Thymus (tissue), 11 donors: Measurements from ENCODE around the gene KCNT1. TPM values are rescaled to one million over a fixed set of nuclear protein-coding genes. Genes with fewer than 3 reads are reported as not detected.

Experiments
- DNase-seq, 9 donors: peaks; one replicate each; pipeline ENCODE4 v3.0.0-alpha.2; 2013; ENCODE audit warnings: low spot score in 9 of 9, low read depth in 6 of 9, missing footprints in 1 of 9
- H3K27ac ChIP-seq, 2 donors: one replicate each; pipeline ENCODE4 v1.5.1; 2013; ENCODE audit warnings: control low read depth in 1 of 2, low read depth in 1 of 2, low read length in 1 of 2, mild to moderate bottlenecking in 1 of 2, moderate library complexity in 1 of 2
- H3K27me3 ChIP-seq, 2 donors: one replicate each; pipeline ENCODE4 v1.5.1; 2013; ENCODE audit warnings: low read length in 1 of 2; ENCODE audit not compliant: control insufficient read depth in 2 of 2, insufficient read depth in 1 of 2
- H3K36me3 ChIP-seq, 2 donors: one replicate each; pipeline ENCODE4 v1.5.1; 2013; ENCODE audit warnings: low read length in 1 of 2, mild to moderate bottlenecking in 1 of 2, moderate library complexity in 1 of 2; ENCODE audit not compliant: control insufficient read depth in 2 of 2, insufficient read depth in 2 of 2
- H3K4me1 ChIP-seq, 2 donors: one replicate each; pipeline ENCODE4 v1.5.1; 2013; ENCODE audit warnings: low read length in 2 of 2; ENCODE audit not compliant: control insufficient read depth in 2 of 2, insufficient read depth in 2 of 2
- H3K4me3 ChIP-seq, 2 donors: one replicate each; pipeline ENCODE4 v1.5.1; 2013; ENCODE audit warnings: low read length in 2 of 2, control low read depth in 1 of 2, mild to moderate bottlenecking in 1 of 2
- H3K9me3 ChIP-seq, 2 donors: one replicate each; pipeline ENCODE4 v1.5.1; 2013; ENCODE audit warnings: low read length in 1 of 2, mild to moderate bottlenecking in 1 of 2; ENCODE audit not compliant: control insufficient read depth in 2 of 2, insufficient read depth in 1 of 2
- WGBS: extraction: QIAGEN DNeasy Blood & Tissue Kit; methylation state at CpG from one replicate; pipeline ENCODE4 v1.1.7; 2013; 5-methylcytosine and 5-hydroxymethylcytosine counted together
- polyA plus RNA-seq: library from polyadenylated mRNA; stranded (reverse); fragments of 200-250 nt; gene quantifications from one replicate; pipeline ENCODE4 v1.2.3, GENCODE V29; 2013
- total RNA-seq: library from RNA; stranded (reverse); fragments of 120-200 nt; gene quantifications from one replicate; pipeline ENCODE4 v1.2.4, GENCODE V29; 2013
- donor health status: healthy.

KCNT1 gene
- total and polyA plus RNA-seq, 2 donors: 0.05 to 0.25 TPM

- no peaks in the 10 kb centered on the region for H3K36me3 ChIP-seq
- 92% methylated on average over 11 of the region's 11 CpGs for WGBS
- H3K4me1 ChIP-seq: no peaks in the 10 kb centered on the region
- peaks cover 0 to 2% of the 10 kb centered on the region in 2 donors for H3K27me3 ChIP-seq
- no peaks in the 10 kb centered on the region for H3K9me3 ChIP-seq
- DNase-seq: no peak
- no peak overlapping the region for H3K4me3 ChIP-seq
- no peak overlapping the region for H3K27ac ChIP-seq
These were observed 88.9 kb downstream of the KCNT1 start for GRCh38 chr9:135790850-135791249.

GRCh38 chr9:135791431-135792267 lies 89.7 kb downstream of the KCNT1 start:
- H3K4me3 ChIP-seq: no peak overlapping the region
- WGBS: 90% methylated on average over 35 of the region's 35 CpGs
- no peak overlapping the region for H3K27ac ChIP-seq
- H3K36me3 ChIP-seq: no peaks in the 10 kb centered on the region
- H3K4me1 ChIP-seq: no peaks in the 10 kb centered on the region
- peaks cover 0 to 2% of the 10 kb centered on the region in 2 donors for H3K27me3 ChIP-seq
- DNase-seq: no peak
- no peaks in the 10 kb centered on the region for H3K9me3 ChIP-seq

- no peak for DNase-seq
- H3K4me1 ChIP-seq: no peaks in the 10 kb centered on the region
These were observed 90.5 kb downstream of the KCNT1 start for GRCh38 chr9:135792268-135793128.

GRCh38 chr9:135793221-135794056 lies 91.5 kb downstream of the KCNT1 start:
- Histone ChIP-seq H3K4me1 (no peaks in the 10 kb centered on the region), H3K36me3 (no peaks in the 10 kb centered on the region), H3K27me3 (peaks cover 0 to 2% of the 10 kb centered on the region in 2 donors), H3K9me3 (no peaks in the 10 kb centered on the region), H3K27ac (no peak overlapping the region), H3K4me3 (no peak overlapping the region)
- no peak for DNase-seq
- 93% methylated on average over 16 of the region's 16 CpGs for WGBS

More at GRCh38 chr9:135792268-135793128, 90.5 kb downstream of the KCNT1 start:
- Histone ChIP-seq H3K36me3 (no peaks in the 10 kb centered on the region), H3K9me3 (no peaks in the 10 kb centered on the region), H3K27ac (no peak overlapping the region), H3K27me3 (peaks cover 0 to 2% of the 10 kb centered on the region in 2 donors), H3K4me3 (no peak overlapping the region)
- whole genome bisulfite sequencing: 91% methylated on average over 31 of the region's 31 CpGs

- Histone ChIP-seq H3K4me1 (no peaks in the 10 kb centered on the region), H3K36me3 (no peaks in the 10 kb centered on the region), H3K27me3 (peaks cover 0 to 2% of the 10 kb centered on the region in 2 donors), H3K9me3 (no peaks in the 10 kb centered on the region), H3K4me3 (no peak overlapping the region), H3K27ac (no peak overlapping the region)
- no peak for DNase-seq
- WGBS: 88% methylated on average over 7 of the region's 7 CpGs
These were observed 92.0 kb downstream of the KCNT1 start for GRCh38 chr9:135794057-135794335.

GRCh38 chr9:135794361-135794885 lies 92.4 kb downstream of the KCNT1 start:
- DNase-seq: no peak
- peaks cover 0 to 2% of the 10 kb centered on the region in 2 donors for H3K27me3 ChIP-seq
- H3K9me3 ChIP-seq: no peaks in the 10 kb centered on the region
- WGBS: 94% methylated on average over 15 of the region's 15 CpGs
- H3K27ac ChIP-seq: no peak overlapping the region
- H3K4me1 ChIP-seq: no peaks in the 10 kb centered on the region
- no peaks in the 10 kb centered on the region for H3K36me3 ChIP-seq
- no peak overlapping the region for H3K4me3 ChIP-seq

- no peak for DNase-seq
- 88% methylated on average over 4 of the region's 4 CpGs for WGBS
- Histone ChIP-seq H3K27ac (no peak overlapping the region), H3K36me3 (no peaks in the 10 kb centered on the region), H3K4me1 (no peaks in the 10 kb centered on the region), H3K9me3 (no peaks in the 10 kb centered on the region), H3K27me3 (peaks cover 0 to 2% of the 10 kb centered on the region in 2 donors), H3K4me3 (no peak overlapping the region)
These were observed 93.4 kb downstream of the KCNT1 start for GRCh38 chr9:135795391-135795790.

- H3K4me1 ChIP-seq: no peaks in the 10 kb centered on the region
- no peak for DNase-seq
- no peak overlapping the region for H3K27ac ChIP-seq
- no peaks in the 10 kb centered on the region for H3K36me3 ChIP-seq
- H3K27me3 ChIP-seq: peaks cover 0 to 2% of the 10 kb centered on the region in 2 donors
- no peak overlapping the region for H3K4me3 ChIP-seq
- WGBS: 87% methylated on average over 22 of the region's 22 CpGs
- no peaks in the 10 kb centered on the region for H3K9me3 ChIP-seq
These were observed 95.0 kb downstream of the KCNT1 start for GRCh38 chr9:135796784-135797485.
